Caco-2 (cell line): ENCODE data around the gene ZNF189. TPM values are rescaled to one million over a fixed set of nuclear protein-coding genes. Genes with fewer than 3 reads are reported as not detected.

Experiments
- BruUV-seq: library from RNA; stranded (reverse); fragments of 400-500 nt; replicated peaks from 2 replicates; lab custom pipeline; 2021; lab: Mats Ljungman, UMichigan
- CTCF ChIA-PET: fragments of 300-600 bp; sonication (Branson Sonifier 250); formaldehyde crosslinking; loops from one replicate; lab custom pipeline; 2022; ENCODE audit warnings: antibody characterized with exemption; lab: Charles Lee
- POLR2A ChIA-PET: fragments of 300-600 bp; sonication (Branson Sonifier 250); formaldehyde crosslinking; loops from one replicate; lab custom pipeline; 2022; ENCODE audit warnings: antibody characterized with exemption; lab: Charles Lee
- DNase-seq, 2 experiments: peaks; one replicate each; pipeline versions ENCODE4 v3.0.0 to v3.0.0-alpha.2; 2020 to 2022
- H3K27me3 ChIP-seq: replicated peaks from 2 replicates; pipeline ENCODE4 v1.6.0; 2011; ENCODE audit warnings: low read length; ENCODE audit not compliant: control insufficient read depth, insufficient read depth
- H3K36me3 ChIP-seq: 2 replicates; pipeline ENCODE4 v1.5.1; 2011; ENCODE audit warnings: low read length; ENCODE audit not compliant: control insufficient read depth, insufficient read depth
- H3K4me1 ChIP-seq: fragments of 250-450 bp; sonication (Bioruptor Pico); 2 replicates; pipeline ENCODE4 v1.5.1; 2020; ENCODE audit warnings: mild to moderate bottlenecking
- H3K4me3 ChIP-seq: 2 replicates; pipeline ENCODE4 v1.5.1; 2011; ENCODE audit warnings: low read depth, mild to moderate bottlenecking, control low read depth, low read length
- H3K9me3 ChIP-seq: fragments of 250-450 bp; sonication (Bioruptor Pico); 2 replicates; pipeline ENCODE4 v1.5.1; 2020; ENCODE audit warnings: mild to moderate bottlenecking, moderate library complexity
- H3K27ac Mint-ChIP-seq: one replicate; pipeline ENCODE4 v1.8.0; 2022; ENCODE audit warnings: mixed read lengths; ENCODE audit not compliant: unreplicated experiment
- H3K27me3 Mint-ChIP-seq: one replicate; pipeline ENCODE4 v1.8.0; 2022; ENCODE audit warnings: mixed read lengths; ENCODE audit not compliant: insufficient read depth, unreplicated experiment
- H3K36me3 Mint-ChIP-seq: one replicate; pipeline ENCODE4 v1.8.0; 2022; ENCODE audit warnings: mild to moderate bottlenecking, mixed read lengths; ENCODE audit not compliant: insufficient read depth, unreplicated experiment
- H3K4me1 Mint-ChIP-seq: one replicate; pipeline ENCODE4 v1.8.0; 2022; ENCODE audit warnings: low read depth, mixed read lengths; ENCODE audit not compliant: unreplicated experiment
- H3K4me3 Mint-ChIP-seq: one replicate; pipeline ENCODE4 v1.8.0; 2022; ENCODE audit warnings: mild to moderate bottlenecking, moderate library complexity, mixed read lengths; ENCODE audit not compliant: unreplicated experiment
- H3K9me3 Mint-ChIP-seq: one replicate; pipeline ENCODE4 v1.8.0; 2022; ENCODE audit warnings: mixed read lengths; ENCODE audit not compliant: unreplicated experiment
- intact Hi-C: fragments of 100-400 bp; cut with micrococcal nuclease; formaldehyde crosslinking; loops from one replicate; pipeline ENCODE4 v1.10.0; 2022; ENCODE audit not compliant: unreplicated experiment
- total RNA-seq: library from RNA; stranded (reverse); gene quantifications from 2 replicates; pipeline ENCODE4 v1.2.3, GENCODE V29; 2022
- TF ChIP-seq, protein P1 (sequence below), 2 experiments: fragments of 200-600 bp in 1 of 2; IDR thresholded peaks; 1 replicate in 1 of 2; 2 replicates in 1 of 2; pipeline versions ENCODE4 v1.5.1 to v1.8.0; 2011 to 2022; ENCODE audit warnings: antibody characterized with exemption in 1 of 2, control low read depth in 1 of 2, inconsistent platforms in 1 of 2, low read depth in 1 of 2, low read length in 1 of 2, mild to moderate bottlenecking in 1 of 2, moderate library complexity in 1 of 2; ENCODE audit not compliant: insufficient read depth in 1 of 2, severe bottlenecking in 1 of 2, unreplicated experiment in 1 of 2

Gene ZNF189
- total RNA-seq, 1 experiment from 2014 or later, result 15.3 TPM

DNA sequence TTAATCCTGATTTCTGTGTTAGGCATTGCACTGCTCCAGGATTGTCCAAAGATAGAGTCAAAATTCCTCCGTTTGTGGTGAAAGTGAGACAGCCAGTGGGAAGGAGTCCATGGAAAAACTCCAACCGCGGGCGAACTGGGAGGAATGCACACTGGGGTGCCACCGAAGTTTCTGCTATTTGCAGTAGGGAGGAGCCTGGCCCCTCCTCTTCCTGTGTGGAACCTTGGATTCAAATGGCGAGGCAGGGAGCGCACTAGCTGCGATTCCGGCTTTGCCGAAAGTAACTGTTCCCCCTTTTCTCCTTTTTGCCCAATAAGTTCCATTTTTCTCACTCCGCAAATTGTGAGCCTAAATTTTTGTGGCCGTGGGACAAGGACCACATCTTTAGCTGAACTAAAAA lies 23.1 kb upstream of the ZNF189 start:
- H3K4me1 Mint-ChIP-seq, result peaks cover 6% of the 10 kb centered on the region
- no peaks in the 10 kb centered on the region for H3K36me3 ChIP-seq
- H3K9me3 Mint-ChIP-seq, result peaks cover 24% of the 10 kb centered on the region
- DNase-seq, result no peak
- peaks cover 13% of the 10 kb centered on the region; the same call in 1 of the 2 replicates for H3K9me3 ChIP-seq
- no TSS peak for BruUV-seq
- H3K4me3 Mint-ChIP-seq, result no peak overlapping the region
- H3K27ac Mint-ChIP-seq, result no peak overlapping the region
- H3K36me3 Mint-ChIP-seq, result peaks cover 13% of the 10 kb centered on the region
- no peaks in the 10 kb centered on the region for H3K27me3 Mint-ChIP-seq
- no peak overlapping the region for H3K4me3 ChIP-seq
- no peaks in the 10 kb centered on the region for H3K27me3 ChIP-seq
- TF ChIP-seq, protein P1, sequence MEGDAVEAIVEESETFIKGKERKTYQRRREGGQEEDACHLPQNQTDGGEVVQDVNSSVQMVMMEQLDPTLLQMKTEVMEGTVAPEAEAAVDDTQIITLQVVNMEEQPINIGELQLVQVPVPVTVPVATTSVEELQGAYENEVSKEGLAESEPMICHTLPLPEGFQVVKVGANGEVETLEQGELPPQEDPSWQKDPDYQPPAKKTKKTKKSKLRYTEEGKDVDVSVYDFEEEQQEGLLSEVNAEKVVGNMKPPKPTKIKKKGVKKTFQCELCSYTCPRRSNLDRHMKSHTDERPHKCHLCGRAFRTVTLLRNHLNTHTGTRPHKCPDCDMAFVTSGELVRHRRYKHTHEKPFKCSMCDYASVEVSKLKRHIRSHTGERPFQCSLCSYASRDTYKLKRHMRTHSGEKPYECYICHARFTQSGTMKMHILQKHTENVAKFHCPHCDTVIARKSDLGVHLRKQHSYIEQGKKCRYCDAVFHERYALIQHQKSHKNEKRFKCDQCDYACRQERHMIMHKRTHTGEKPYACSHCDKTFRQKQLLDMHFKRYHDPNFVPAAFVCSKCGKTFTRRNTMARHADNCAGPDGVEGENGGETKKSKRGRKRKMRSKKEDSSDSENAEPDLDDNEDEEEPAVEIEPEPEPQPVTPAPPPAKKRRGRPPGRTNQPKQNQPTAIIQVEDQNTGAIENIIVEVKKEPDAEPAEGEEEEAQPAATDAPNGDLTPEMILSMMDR (IDR thresholded peaks at IDR 0.05; ENCODE audit: insufficient read depth in 1 of 2, low read depth in 1 of 2, low read length in 1 of 2, severe bottlenecking in 1 of 2, unreplicated experiment in 1 of 2), result no peak
- ChIA-PET CTCF (no interaction called here), POLR2A (no interaction called here)
- H3K4me1 ChIP-seq, result peaks cover 13% of the 10 kb centered on the region
- intact Hi-C loops, result no loop called here

DNA sequence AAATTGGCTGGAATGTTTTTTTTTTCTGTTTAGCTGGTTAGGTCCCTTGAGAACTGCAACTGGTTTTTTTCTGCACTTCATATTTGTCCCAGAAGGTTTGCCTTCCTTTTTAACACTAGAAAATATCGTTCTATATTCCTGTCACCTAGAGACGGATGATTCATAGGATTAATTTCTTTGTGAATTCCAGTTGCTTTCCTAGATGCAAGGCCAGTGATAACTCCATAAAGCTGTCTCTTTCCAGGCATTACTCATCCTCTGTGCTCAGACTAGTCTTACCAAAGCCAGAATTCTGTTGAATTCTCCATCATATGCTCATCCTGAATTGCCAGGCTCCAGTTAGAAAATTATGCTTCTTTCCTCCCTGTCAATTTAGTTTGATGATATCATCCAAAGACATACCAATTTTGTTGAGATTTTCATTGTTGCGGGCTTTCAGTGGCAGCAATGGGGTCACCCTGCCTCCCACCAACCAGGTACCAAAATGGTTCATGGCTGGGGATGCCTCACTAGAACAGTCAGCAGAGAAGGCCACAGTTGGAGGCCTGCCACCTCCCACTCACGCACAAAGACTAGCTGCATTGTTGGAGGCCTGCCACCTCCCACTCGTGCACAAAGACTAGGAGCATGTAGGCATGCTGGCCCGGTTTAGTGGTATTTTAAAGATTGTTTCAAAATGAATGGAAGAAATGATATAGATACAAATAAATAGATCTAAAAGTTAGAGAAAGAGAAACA lies 22.4 kb upstream of the ZNF189 start:
- DNase-seq, result no peak
- peaks cover 6% of the 10 kb centered on the region for H3K4me1 Mint-ChIP-seq
- H3K36me3 Mint-ChIP-seq, result peaks cover 19% of the 10 kb centered on the region
- CTCF ChIA-PET, result no interaction called here
- no peaks in the 10 kb centered on the region for H3K36me3 ChIP-seq
- TF ChIP-seq, protein P1 (IDR thresholded peaks at IDR 0.05; ENCODE audit: insufficient read depth in 1 of 2, low read depth in 1 of 2, low read length in 1 of 2, severe bottlenecking in 1 of 2, unreplicated experiment in 1 of 2), result no peak
- no TSS peak for BruUV-seq
- no peak overlapping the region for H3K27ac Mint-ChIP-seq
- H3K9me3 ChIP-seq, result peaks cover 13% of the 10 kb centered on the region; the same call in 1 of the 2 replicates
- no peaks in the 10 kb centered on the region for H3K27me3 Mint-ChIP-seq
- intact Hi-C loops, result no loop called here
- no peak overlapping the region for H3K4me3 ChIP-seq
- no peak overlapping the region for H3K4me3 Mint-ChIP-seq
- peaks cover 15% of the 10 kb centered on the region for H3K4me1 ChIP-seq
- H3K9me3 Mint-ChIP-seq, result peaks cover 28% of the 10 kb centered on the region
- POLR2A ChIA-PET, result no interaction called here
- no peaks in the 10 kb centered on the region for H3K27me3 ChIP-seq

DNA sequence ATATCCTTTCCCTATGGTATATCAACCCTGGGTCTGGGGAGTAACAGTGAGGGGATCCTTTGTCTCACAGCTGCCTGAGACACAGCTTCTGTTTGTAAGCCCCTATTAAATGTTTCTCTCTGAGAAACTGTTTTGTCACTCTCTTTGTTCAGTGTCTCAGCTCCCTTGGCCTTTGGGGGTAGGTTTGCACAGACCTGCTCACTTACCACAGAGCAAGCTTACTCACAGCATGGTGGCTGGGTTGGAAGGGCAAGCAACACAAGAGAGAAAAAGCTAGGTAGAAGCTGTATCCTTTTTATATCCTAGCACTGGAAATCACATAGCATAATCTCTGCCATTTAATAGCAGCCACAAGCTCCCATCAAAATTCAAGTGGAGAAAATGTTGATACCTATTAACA lies 18.4 kb upstream of the ZNF189 start:
- Histone ChIP-seq H3K27me3 (no peaks in the 10 kb centered on the region), H3K4me1 (peaks cover 20% of the 10 kb centered on the region), H3K36me3 (no peaks in the 10 kb centered on the region), H3K4me3 (no peak overlapping the region), H3K9me3 (peaks cover 29% of the 10 kb centered on the region)
- no peak for DNase-seq
- intact Hi-C loops, result no loop called here
- H3K27me3 Mint-ChIP-seq, result no peaks in the 10 kb centered on the region
- ChIA-PET CTCF (no interaction called here), POLR2A (no interaction called here)
- H3K4me1 Mint-ChIP-seq, result peaks cover 12% of the 10 kb centered on the region
- peaks cover 28% of the 10 kb centered on the region for H3K36me3 Mint-ChIP-seq
- peaks cover 43% of the 10 kb centered on the region for H3K9me3 Mint-ChIP-seq
- TF ChIP-seq, protein P1 (IDR thresholded peaks at IDR 0.05; ENCODE audit: insufficient read depth in 1 of 2, low read depth in 1 of 2, low read length in 1 of 2, severe bottlenecking in 1 of 2, unreplicated experiment in 1 of 2), result no peak
- BruUV-seq, result no TSS peak
- H3K27ac Mint-ChIP-seq, result no peak overlapping the region
- no peak overlapping the region for H3K4me3 Mint-ChIP-seq
